ENCODE data around the gene MMP8. TPM values are rescaled to one million over a fixed set of nuclear protein-coding genes. Genes with fewer than 3 reads are reported as not detected.

MMP8 gene
- total and polyA plus RNA-seq, 2 experiments from 2014 or later = not detected

DNA sequence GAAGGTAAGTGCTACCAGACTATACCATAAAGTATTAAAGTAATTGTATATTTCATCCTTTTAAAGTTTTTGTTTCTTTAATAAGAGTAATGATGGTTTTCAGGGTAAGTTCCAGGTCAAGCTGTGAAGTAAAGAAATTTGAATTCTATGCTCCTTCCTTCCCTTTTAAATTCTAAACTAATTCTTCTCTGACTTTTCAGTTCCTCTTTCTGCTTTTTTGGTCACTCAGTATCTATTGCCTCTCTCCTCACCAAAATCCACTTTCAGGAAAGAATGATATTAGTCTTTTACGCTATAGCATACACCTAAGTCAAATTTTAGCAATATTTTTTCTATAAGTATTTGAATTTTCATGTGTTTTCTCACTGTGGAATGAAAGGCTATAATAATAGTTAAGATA is 8.2 kb downstream of the MMP8 start (continued):
- TF ChIP-seq, protein P1, sequence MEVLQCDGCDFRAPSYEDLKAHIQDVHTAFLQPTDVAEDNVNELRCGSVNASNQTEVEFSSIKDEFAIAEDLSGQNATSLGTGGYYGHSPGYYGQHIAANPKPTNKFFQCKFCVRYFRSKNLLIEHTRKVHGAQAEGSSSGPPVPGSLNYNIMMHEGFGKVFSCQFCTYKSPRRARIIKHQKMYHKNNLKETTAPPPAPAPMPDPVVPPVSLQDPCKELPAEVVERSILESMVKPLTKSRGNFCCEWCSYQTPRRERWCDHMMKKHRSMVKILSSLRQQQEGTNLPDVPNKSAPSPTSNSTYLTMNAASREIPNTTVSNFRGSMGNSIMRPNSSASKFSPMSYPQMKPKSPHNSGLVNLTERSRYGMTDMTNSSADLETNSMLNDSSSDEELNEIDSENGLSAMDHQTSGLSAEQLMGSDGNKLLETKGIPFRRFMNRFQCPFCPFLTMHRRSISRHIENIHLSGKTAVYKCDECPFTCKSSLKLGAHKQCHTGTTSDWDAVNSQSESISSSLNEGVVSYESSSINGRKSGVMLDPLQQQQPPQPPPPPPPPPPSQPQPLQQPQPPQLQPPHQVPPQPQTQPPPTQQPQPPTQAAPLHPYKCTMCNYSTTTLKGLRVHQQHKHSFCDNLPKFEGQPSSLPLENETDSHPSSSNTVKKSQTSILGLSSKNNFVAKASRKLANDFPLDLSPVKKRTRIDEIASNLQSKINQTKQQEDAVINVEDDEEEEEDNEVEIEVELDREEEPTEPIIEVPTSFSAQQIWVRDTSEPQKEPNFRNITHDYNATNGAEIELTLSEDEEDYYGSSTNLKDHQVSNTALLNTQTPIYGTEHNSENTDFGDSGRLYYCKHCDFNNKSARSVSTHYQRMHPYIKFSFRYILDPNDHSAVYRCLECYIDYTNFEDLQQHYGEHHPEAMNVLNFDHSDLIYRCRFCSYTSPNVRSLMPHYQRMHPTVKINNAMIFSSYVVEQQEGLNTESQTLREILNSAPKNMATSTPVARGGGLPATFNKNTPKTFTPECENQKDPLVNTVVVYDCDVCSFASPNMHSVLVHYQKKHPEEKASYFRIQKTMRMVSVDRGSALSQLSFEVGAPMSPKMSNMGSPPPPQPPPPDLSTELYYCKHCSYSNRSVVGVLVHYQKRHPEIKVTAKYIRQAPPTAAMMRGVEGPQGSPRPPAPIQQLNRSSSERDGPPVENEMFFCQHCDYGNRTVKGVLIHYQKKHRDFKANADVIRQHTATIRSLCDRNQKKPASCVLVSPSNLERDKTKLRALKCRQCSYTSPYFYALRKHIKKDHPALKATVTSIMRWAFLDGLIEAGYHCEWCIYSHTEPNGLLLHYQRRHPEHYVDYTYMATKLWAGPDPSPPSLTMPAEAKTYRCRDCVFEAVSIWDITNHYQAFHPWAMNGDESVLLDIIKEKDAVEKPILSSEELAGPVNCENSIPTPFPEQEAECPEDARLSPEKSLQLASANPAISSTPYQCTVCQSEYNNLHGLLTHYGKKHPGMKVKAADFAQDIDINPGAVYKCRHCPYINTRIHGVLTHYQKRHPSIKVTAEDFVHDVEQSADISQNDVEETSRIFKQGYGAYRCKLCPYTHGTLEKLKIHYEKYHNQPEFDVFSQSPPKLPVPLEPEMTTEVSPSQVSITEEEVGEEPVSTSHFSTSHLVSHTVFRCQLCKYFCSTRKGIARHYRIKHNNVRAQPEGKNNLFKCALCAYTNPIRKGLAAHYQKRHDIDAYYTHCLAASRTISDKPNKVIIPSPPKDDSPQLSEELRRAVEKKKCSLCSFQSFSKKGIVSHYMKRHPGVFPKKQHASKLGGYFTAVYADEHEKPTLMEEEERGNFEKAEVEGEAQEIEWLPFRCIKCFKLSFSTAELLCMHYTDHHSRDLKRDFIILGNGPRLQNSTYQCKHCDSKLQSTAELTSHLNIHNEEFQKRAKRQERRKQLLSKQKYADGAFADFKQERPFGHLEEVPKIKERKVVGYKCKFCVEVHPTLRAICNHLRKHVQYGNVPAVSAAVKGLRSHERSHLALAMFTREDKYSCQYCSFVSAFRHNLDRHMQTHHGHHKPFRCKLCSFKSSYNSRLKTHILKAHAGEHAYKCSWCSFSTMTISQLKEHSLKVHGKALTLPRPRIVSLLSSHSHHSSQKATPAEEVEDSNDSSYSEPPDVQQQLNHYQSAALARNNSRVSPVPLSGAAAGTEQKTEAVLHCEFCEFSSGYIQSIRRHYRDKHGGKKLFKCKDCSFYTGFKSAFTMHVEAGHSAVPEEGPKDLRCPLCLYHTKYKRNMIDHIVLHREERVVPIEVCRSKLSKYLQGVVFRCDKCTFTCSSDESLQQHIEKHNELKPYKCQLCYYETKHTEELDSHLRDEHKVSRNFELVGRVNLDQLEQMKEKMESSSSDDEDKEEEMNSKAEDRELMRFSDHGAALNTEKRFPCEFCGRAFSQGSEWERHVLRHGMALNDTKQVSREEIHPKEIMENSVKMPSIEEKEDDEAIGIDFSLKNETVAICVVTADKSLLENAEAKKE (CRISPR knock-in tag; IDR thresholded peaks at IDR 0.05) = no peak
- TF ChIP-seq POLR2AphosphoS5 (IDR thresholded peaks at IDR 0.05; ENCODE audit: low read depth) (no peak), ZNF331 (CRISPR knock-in tag; IDR thresholded peaks at IDR 0.05; ENCODE audit: low read depth) (no peak)

DNA sequence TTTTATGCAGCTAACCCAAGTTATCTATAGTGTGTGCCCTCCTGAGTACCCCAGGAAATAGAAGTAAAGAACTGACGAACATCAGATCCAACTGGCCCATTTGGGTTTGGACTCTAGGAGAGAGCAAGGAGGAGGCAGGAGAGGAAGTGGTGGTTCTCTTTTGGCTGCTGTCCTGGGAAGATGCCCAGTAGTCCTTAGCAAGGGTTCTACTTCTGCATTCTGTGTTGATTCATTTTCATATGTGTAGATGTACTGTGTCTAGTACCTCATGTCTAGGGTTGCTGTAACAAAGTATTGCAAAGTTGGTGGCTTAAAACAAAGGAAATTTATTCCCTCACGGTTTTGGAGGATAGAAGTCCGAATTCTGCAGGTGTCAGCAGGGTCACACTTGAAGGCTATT is 12.6 kb downstream of the MMP8 start:
- TF ChIP-seq NANOG (IDR thresholded peaks at IDR 0.05; ENCODE audit: borderline replicate concordance) (no peak), ZNF114 (CRISPR knock-in tag; IDR thresholded peaks at IDR 0.05) (no peak), CREB1 (CRISPR knock-in tag; IDR thresholded peaks at IDR 0.05; ENCODE audit: low read depth) (no peak), POLR2AphosphoS5 (IDR thresholded peaks at IDR 0.05; ENCODE audit: low read depth) (no peak), EZH2 (IDR thresholded peaks at IDR 0.05; ENCODE audit: low read depth, unreplicated experiment) (no peak)
- TF ChIP-seq, protein P2, sequence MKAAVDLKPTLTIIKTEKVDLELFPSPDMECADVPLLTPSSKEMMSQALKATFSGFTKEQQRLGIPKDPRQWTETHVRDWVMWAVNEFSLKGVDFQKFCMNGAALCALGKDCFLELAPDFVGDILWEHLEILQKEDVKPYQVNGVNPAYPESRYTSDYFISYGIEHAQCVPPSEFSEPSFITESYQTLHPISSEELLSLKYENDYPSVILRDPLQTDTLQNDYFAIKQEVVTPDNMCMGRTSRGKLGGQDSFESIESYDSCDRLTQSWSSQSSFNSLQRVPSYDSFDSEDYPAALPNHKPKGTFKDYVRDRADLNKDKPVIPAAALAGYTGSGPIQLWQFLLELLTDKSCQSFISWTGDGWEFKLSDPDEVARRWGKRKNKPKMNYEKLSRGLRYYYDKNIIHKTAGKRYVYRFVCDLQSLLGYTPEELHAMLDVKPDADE (IDR thresholded peaks at IDR 0.05) = no peak
- TF ChIP-seq, protein P3, sequence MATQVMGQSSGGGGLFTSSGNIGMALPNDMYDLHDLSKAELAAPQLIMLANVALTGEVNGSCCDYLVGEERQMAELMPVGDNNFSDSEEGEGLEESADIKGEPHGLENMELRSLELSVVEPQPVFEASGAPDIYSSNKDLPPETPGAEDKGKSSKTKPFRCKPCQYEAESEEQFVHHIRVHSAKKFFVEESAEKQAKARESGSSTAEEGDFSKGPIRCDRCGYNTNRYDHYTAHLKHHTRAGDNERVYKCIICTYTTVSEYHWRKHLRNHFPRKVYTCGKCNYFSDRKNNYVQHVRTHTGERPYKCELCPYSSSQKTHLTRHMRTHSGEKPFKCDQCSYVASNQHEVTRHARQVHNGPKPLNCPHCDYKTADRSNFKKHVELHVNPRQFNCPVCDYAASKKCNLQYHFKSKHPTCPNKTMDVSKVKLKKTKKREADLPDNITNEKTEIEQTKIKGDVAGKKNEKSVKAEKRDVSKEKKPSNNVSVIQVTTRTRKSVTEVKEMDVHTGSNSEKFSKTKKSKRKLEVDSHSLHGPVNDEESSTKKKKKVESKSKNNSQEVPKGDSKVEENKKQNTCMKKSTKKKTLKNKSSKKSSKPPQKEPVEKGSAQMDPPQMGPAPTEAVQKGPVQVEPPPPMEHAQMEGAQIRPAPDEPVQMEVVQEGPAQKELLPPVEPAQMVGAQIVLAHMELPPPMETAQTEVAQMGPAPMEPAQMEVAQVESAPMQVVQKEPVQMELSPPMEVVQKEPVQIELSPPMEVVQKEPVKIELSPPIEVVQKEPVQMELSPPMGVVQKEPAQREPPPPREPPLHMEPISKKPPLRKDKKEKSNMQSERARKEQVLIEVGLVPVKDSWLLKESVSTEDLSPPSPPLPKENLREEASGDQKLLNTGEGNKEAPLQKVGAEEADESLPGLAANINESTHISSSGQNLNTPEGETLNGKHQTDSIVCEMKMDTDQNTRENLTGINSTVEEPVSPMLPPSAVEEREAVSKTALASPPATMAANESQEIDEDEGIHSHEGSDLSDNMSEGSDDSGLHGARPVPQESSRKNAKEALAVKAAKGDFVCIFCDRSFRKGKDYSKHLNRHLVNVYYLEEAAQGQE (IDR thresholded peaks at IDR 0.05; ENCODE audit: unreplicated experiment) = no peak
- TF ChIP-seq, protein P4, sequence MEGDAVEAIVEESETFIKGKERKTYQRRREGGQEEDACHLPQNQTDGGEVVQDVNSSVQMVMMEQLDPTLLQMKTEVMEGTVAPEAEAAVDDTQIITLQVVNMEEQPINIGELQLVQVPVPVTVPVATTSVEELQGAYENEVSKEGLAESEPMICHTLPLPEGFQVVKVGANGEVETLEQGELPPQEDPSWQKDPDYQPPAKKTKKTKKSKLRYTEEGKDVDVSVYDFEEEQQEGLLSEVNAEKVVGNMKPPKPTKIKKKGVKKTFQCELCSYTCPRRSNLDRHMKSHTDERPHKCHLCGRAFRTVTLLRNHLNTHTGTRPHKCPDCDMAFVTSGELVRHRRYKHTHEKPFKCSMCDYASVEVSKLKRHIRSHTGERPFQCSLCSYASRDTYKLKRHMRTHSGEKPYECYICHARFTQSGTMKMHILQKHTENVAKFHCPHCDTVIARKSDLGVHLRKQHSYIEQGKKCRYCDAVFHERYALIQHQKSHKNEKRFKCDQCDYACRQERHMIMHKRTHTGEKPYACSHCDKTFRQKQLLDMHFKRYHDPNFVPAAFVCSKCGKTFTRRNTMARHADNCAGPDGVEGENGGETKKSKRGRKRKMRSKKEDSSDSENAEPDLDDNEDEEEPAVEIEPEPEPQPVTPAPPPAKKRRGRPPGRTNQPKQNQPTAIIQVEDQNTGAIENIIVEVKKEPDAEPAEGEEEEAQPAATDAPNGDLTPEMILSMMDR (conservative IDR thresholded peaks at IDR 0.05; ENCODE audit: low read depth in 2 of 2) = no peak
- Mint-ChIP-seq H3K4me1 (peaks cover 3% of the 10 kb centered on the region; the same call in 2 of the 3 replicates), H3K4me3 (no peak overlapping the region), H3K9me3 (no peaks in the 10 kb centered on the region), H3K36me3 (ENCODE audit: low read depth) (no peaks in the 10 kb centered on the region), H3K27me3 (ENCODE audit: insufficient read depth, low read depth, poor library complexity) (peaks cover 2% of the 10 kb centered on the region), H3K27ac (no peak overlapping the region)
- ATAC-seq (no peak), DNase-seq (ENCODE audit: low spot score) (no peak)
- no peaks in the 10 kb centered on the region for H3K27me3 ChIP-seq (ENCODE audit: insufficient read depth)
- no peaks in the 10 kb centered on the region for H3K79me2 ChIP-seq (replicated peaks; ENCODE audit: insufficient read depth)
- no peaks in the 10 kb centered on the region for H4K20me1 ChIP-seq (replicated peaks; ENCODE audit: insufficient read depth)
- no peak overlapping the region for H3K4me3 ChIP-seq
- H3F3A ChIP-seq (replicated peaks; ENCODE audit: low read depth) = no peaks in the 10 kb centered on the region
- no peaks in the 10 kb centered on the region for H3K4me1 ChIP-seq (ENCODE audit: insufficient read depth)
- H3K36me3 ChIP-seq (ENCODE audit: insufficient read depth) = no peaks in the 10 kb centered on the region
- H2AFZ ChIP-seq = no peak overlapping the region
- no peaks in the 10 kb centered on the region for H3K9me2 ChIP-seq (ENCODE audit: insufficient read depth)
- no peak overlapping the region for H3K27ac ChIP-seq (ENCODE audit: low read depth)
- H3K4me2 ChIP-seq = no peak overlapping the region
